Activated T-helper 17 cell treated with anti-CD3 and anti-CD28 coated beads, Interleukin-2, amount 50 U/mL, for 72 hours (primary cell): ENCODE data around the gene KBTBD8. TPM values are rescaled to one million over a fixed set of nuclear protein-coding genes. Genes with fewer than 3 reads are reported as not detected.

Experiments used
- ATAC-seq: fragments of 150-1000 bp; cut with Tn5 transposase; replicated peaks from 2 replicates; pipeline ENCODE4 v1.10.0; 2021; ENCODE audit warnings: mild to moderate bottlenecking, moderate library complexity
- H3K27ac Mint-ChIP-seq: one replicate; pipeline ENCODE4 v1.8.0; 2022; ENCODE audit warnings: mixed read lengths
- H3K27me3 Mint-ChIP-seq: one replicate; pipeline ENCODE4 v1.8.0; 2022; ENCODE audit warnings: mixed read lengths
- H3K36me3 Mint-ChIP-seq: one replicate; pipeline ENCODE4 v1.8.0; 2022; ENCODE audit warnings: low read depth, mild to moderate bottlenecking, mixed read lengths
- H3K4me1 Mint-ChIP-seq: one replicate; pipeline ENCODE4 v1.8.0; 2022; ENCODE audit warnings: mixed read lengths
- H3K4me3 Mint-ChIP-seq: one replicate; pipeline ENCODE4 v1.8.0; 2022; ENCODE audit warnings: mild to moderate bottlenecking, mixed read lengths
- H3K9me3 Mint-ChIP-seq: one replicate; pipeline ENCODE4 v1.8.0; 2022; ENCODE audit warnings: mixed read lengths
- total RNA-seq, 2 donors: library from RNA; stranded (reverse); gene quantifications; one replicate each; pipeline ENCODE4 v1.2.3, GENCODE V29; 2022

Gene KBTBD8
- total RNA-seq, 2 donors from 2014 or later: 9.8 to 13.1 TPM

DNA sequence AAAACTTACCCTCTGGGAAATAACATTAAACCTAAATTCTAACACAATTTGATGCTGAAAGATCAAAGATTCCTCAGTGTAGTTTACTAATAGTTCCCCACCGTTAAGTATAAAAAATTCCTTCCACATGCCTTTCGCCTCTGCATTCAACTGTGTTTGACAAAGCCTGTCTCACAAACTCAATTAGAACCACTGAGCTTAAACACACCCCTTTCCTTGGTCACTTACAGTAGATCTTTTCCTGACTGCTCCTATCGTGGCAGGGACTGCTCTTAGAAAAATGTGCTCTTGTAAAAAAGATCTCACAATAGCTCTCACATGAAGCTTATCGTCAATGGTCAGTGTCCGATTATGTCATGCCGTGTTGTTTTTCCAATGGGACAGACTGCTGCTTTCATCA, 8.9 kb upstream of the KBTBD8 start:
- ATAC-seq: no peak
- peaks cover 11% of the 10 kb centered on the region for H3K27me3 Mint-ChIP-seq
- H3K4me1 Mint-ChIP-seq: peaks cover 4% of the 10 kb centered on the region
- no peak overlapping the region for H3K4me3 Mint-ChIP-seq
- H3K27ac Mint-ChIP-seq: no peak overlapping the region
- H3K36me3 Mint-ChIP-seq: no peaks in the 10 kb centered on the region
- no peaks in the 10 kb centered on the region for H3K9me3 Mint-ChIP-seq

DNA sequence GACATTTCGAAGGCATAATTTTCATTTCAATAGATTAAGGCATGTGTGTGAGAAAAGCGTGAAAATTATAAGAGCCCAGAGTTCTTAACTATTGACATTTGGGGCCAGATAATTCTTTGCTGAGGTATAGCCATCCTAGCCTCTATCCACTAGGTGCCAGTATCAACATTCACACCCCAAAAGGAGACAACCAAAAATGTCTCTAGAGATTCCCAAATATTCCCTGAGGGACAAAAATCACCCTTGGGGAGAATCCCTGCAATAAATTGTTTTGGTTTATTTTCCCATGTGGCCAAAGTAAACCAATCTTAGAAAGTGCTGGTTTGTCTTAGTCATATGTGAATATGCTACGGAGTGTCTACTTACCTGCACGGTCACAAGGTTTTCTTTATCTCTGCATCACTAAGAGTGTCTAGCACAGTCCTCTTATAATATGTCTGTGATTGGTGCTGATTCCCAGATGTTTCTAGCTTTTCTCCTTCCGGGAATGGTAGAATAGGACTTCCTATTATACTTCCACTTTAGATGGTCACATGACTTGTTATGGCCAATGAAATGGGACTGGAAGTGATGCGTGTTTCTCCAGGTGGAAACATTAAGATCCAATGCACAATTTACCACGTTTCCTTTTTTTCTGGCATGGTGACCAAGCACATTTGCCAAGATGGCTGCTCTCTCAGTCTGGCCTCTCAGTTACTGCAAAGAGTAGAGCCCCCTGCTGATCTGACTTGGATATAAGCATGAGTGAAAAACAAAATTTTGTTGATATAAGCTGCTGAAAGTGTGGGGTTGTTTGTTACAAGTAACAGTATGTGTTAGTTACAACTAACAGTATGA, 8.0 kb upstream of the KBTBD8 start:
- Mint-ChIP-seq H3K4me3 (peak overlapping the region; percentile 39), H3K27ac (no peak overlapping the region), H3K9me3 (no peaks in the 10 kb centered on the region), H3K4me1 (peaks cover 4% of the 10 kb centered on the region), H3K27me3 (peaks cover 13% of the 10 kb centered on the region), H3K36me3 (no peaks in the 10 kb centered on the region)
- peak; percentile 32 for ATAC-seq

DNA sequence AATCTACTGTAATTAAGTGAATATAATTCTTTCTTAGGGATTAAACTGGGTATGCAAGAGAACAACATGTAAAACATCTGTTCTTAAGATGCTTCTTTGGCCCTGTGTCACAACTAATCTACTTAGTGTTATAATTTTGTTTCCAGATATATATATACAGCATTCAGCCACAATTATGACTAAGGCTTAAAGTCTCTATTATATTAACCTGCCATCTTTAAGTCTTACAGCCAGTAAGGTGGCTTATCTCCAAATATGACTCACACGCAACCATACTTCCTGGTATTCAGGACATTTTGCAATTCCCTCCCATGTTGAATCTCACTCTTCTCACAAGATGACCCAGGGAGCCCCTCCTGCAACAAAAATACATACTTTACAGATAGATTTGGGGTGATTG, 6.6 kb upstream of the KBTBD8 start:
- ATAC-seq: no peak
- Mint-ChIP-seq H3K36me3 (no peaks in the 10 kb centered on the region), H3K27me3 (peaks cover 16% of the 10 kb centered on the region), H3K4me1 (peaks cover 4% of the 10 kb centered on the region), H3K27ac (no peak overlapping the region), H3K9me3 (no peaks in the 10 kb centered on the region), H3K4me3 (no peak overlapping the region)

DNA sequence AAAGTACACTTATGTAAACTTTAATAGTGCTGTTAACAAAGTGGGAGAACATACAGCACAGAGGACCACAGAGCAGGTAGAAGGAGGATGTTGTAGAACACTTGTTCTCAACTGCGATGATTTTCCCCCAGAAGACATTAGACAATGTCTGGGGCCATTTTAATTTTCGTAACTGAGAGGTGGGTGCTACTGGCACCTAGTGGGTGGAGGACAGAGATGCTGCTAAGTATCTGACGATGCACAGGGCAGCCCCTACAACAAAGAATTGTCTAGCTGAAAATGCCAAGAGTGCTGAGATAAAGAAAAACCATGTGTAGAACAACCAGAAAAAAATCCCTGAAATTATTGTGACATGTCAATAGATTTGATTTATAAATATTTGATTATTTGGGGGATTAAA, 5.0 kb upstream of the KBTBD8 start:
- Mint-ChIP-seq H3K27ac (no peak overlapping the region), H3K36me3 (no peaks in the 10 kb centered on the region), H3K4me3 (no peak overlapping the region), H3K9me3 (no peaks in the 10 kb centered on the region), H3K27me3 (peaks cover 16% of the 10 kb centered on the region), H3K4me1 (peaks cover 4% of the 10 kb centered on the region)
- no peak for ATAC-seq

DNA sequence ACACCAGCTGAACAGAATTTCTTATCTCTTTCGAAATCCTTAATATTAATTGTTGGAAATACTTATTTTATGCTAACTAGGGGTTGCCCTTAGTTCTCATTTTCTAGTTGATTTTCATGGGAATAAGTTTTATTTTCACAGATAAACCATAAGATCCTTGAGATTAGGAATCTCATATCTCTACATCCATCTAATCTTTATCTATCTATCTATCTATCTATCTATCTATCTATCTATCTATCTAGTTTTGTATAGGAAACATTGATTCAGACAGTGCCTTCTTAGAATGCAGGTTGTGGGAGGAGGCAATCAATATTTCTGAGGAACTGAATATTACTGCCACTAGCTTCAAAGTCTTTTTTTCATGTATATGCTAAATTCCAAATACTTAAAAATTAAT, 3.5 kb upstream of the KBTBD8 start:
- peaks cover 5% of the 10 kb centered on the region for H3K36me3 Mint-ChIP-seq
- H3K4me1 Mint-ChIP-seq: peaks cover 9% of the 10 kb centered on the region
- H3K9me3 Mint-ChIP-seq: no peaks in the 10 kb centered on the region
- H3K27ac Mint-ChIP-seq: no peak overlapping the region
- peaks cover 16% of the 10 kb centered on the region for H3K27me3 Mint-ChIP-seq
- no peak overlapping the region for H3K4me3 Mint-ChIP-seq
- no peak for ATAC-seq

DNA sequence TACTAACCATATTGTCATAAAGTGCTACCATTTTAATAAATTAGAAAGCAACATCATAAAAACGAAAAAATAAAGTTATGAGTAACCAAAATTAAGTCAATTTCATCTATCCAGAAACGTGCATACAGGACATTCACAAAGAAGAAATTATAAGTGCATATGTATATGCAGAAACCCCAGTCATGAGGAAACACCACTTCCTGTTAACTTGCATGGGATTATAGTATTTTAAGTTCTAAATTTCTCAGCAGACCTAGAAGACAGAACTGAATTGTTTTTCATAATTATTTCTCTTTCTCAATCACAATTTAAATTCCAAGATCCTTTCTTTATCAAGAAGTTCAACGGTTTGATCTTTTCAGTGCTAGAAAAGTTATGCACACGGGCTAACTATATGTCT, 1.4 kb upstream of the KBTBD8 start:
- Mint-ChIP-seq H3K4me1 (peaks cover 12% of the 10 kb centered on the region), H3K27ac (no peak overlapping the region), H3K4me3 (peak overlapping the region; percentile 95), H3K36me3 (peaks cover 12% of the 10 kb centered on the region), H3K27me3 (peaks cover 16% of the 10 kb centered on the region), H3K9me3 (no peaks in the 10 kb centered on the region)
- no peak for ATAC-seq

DNA sequence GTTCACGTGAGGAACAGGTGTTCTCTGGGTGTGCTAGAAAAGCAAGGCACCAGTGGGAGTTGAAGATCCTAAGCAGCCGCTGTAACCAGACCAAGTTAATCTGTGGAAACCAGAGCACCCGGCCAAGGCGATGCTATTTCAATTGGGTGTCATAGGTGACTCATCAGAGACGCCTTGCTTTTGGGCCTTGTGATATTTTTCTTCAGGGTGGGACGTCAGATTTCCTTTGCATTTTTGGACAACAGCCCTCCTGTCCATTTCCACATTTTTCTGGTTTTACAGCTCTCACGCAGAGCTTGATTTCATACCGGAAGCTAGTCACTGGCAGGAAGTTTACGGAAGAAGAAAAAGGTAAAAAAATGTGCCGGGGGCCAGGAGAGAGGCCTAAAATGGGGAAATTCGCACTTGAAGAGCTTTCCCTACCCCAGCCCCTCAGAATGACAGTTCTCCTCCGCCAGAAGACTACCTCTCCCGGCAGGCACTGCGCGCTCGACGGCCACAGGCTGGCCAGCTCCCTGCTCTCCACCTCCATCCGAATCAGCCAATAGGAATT, 471 bp upstream of the KBTBD8 start:
- Mint-ChIP-seq H3K9me3 (no peaks in the 10 kb centered on the region), H3K36me3 (peaks cover 22% of the 10 kb centered on the region), H3K4me1 (peaks cover 14% of the 10 kb centered on the region), H3K27me3 (peaks cover 12% of the 10 kb centered on the region), H3K27ac (peak overlapping the region; percentile 90), H3K4me3 (peak overlapping the region; percentile 95)
- no peak for ATAC-seq

DNA sequence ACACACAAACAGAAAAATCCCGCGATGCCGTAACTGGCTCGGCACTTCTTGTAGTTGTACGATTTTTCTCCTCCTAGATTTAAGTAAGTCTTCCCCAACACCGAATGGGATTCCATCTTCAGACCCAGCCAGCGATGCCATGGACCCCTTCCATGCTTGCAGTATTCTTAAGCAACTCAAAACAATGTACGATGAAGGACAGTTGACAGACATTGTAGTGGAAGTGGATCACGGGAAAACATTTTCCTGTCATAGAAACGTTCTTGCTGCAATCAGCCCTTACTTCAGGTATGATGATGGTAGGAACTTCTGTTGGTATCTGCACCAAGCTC, 763 bp downstream of the KBTBD8 start:
- H3K27me3 Mint-ChIP-seq: peaks cover 6% of the 10 kb centered on the region
- no peaks in the 10 kb centered on the region for H3K9me3 Mint-ChIP-seq
- peaks cover 20% of the 10 kb centered on the region for H3K4me1 Mint-ChIP-seq
- peaks cover 34% of the 10 kb centered on the region for H3K36me3 Mint-ChIP-seq
- H3K4me3 Mint-ChIP-seq: peak overlapping the region; percentile 95
- no peak for ATAC-seq
- peak overlapping the region; percentile 90 for H3K27ac Mint-ChIP-seq

DNA sequence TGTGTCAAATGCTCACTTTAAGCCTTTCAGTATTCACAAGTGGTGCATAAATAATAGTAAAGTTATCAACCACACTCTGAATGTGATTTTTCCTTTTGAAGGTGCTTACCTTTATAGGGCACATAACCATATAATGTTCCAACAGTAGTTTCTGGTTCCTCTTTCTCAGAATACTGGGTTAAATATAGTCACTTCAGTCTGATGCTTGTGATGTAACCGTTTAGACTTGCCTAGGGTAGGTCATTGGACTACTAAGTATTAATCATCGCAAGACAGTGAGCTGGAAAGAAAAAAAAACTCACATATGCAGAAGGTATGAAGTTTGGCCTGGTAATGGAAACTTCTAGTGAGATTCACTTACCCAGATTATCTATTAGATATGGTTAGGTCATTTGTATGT, 1.9 kb downstream of the KBTBD8 start:
- ATAC-seq: peak; percentile 49

DNA sequence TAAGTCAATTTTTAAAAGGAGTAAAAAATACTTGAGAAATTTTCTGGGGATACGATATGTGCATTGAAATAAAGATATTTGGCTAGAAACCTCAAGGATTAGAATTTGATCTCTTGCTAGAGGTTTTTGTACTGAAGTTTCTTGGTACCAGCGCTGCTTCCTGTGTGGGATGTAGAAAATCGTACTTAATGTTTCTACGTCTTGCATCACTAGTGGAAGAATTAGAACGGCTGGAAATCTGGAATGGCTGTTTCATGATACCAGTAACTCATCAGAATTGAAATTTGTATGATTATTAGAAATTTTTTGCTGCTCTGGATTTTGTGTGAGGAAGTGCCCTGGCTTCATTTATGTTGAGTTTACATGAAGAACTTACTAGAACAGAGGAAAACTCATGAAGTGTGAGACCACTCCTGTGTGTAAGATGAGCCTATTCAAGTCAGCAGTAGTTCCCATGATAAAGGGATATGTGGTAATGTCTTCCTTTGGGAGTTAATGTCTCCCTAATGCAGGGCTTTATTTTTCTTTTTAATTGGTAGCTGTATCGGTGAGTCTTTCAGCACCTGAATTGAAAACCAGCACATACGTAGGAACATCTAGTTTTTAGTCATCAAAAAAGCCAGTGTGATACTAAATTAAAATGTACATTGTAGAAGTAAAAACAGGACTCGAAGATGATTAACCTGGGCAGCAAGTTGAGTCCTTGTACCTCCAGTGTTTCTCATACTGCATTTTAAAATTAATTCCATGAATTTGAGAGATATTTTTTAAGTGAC, 3.2 kb downstream of the KBTBD8 start:
- peaks cover 38% of the 10 kb centered on the region for H3K4me1 Mint-ChIP-seq
- peaks cover 58% of the 10 kb centered on the region for H3K36me3 Mint-ChIP-seq
- peak overlapping the region; percentile 97 for H3K27ac Mint-ChIP-seq

More for the DNA sequence above, 1.9 kb downstream of the KBTBD8 start:
- H3K27ac Mint-ChIP-seq: peak overlapping the region; percentile 58
- peaks cover 46% of the 10 kb centered on the region for H3K36me3 Mint-ChIP-seq
- H3K4me3 Mint-ChIP-seq: peak overlapping the region; percentile 95
- H3K4me1 Mint-ChIP-seq: peaks cover 27% of the 10 kb centered on the region
- H3K9me3 Mint-ChIP-seq: no peaks in the 10 kb centered on the region
- peaks cover 3% of the 10 kb centered on the region for H3K27me3 Mint-ChIP-seq

DNA sequence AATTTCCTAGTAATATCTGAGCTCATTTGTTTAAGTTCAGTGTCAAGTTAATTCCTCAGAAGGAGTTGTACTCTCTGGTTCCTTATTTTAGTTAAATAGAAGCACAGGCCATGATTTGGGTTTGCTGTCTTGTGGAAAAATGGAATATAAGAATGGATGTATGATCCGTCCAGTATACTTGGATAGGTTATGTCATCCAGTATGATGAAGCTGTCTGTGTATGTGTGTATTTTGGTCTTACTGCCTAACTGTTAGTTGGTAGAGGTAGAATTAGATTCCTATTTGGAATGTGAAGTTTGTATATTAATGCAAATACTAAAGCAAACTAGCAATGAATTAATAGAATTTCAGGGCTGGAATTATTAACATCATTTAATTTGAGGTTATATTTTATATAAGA, 7.9 kb downstream of the KBTBD8 start:
- peaks cover 100% of the 10 kb centered on the region for H3K36me3 Mint-ChIP-seq
- no peak for ATAC-seq
- no peak overlapping the region for H3K27ac Mint-ChIP-seq
- H3K27me3 Mint-ChIP-seq: no peaks in the 10 kb centered on the region
- H3K9me3 Mint-ChIP-seq: no peaks in the 10 kb centered on the region
- peak overlapping the region; percentile 34 for H3K4me3 Mint-ChIP-seq
- peaks cover 37% of the 10 kb centered on the region for H3K4me1 Mint-ChIP-seq

More for the DNA sequence above, 3.2 kb downstream of the KBTBD8 start:
- Mint-ChIP-seq H3K27me3 (no peaks in the 10 kb centered on the region), H3K4me3 (peak overlapping the region; percentile 90), H3K9me3 (no peaks in the 10 kb centered on the region)
- peak; percentile 9 for ATAC-seq

DNA sequence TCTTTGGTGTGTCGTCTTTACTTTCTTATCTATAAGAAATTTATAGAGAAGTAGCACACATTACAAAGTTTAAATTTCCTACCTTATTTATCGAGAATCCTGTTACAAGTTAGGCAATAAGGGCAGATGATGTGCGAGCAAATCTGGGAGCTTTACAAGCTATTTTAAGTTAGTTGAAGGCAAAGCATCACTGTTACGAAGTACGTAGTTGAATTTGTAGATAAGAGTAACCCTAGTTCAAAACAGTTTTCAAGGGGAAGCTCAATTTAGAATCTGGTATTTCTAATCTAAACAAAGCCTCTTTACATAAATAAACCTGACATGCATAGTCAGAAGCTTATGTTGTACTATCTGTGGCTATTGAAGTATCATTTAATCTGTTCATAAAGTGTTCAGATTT, 8.4 kb downstream of the KBTBD8 start:
- no peak overlapping the region for H3K27ac Mint-ChIP-seq
- H3K27me3 Mint-ChIP-seq: no peaks in the 10 kb centered on the region
- ATAC-seq: no peak
- H3K4me3 Mint-ChIP-seq: no peak overlapping the region
- H3K9me3 Mint-ChIP-seq: no peaks in the 10 kb centered on the region
- peaks cover 33% of the 10 kb centered on the region for H3K4me1 Mint-ChIP-seq
- H3K36me3 Mint-ChIP-seq: peaks cover 100% of the 10 kb centered on the region

DNA sequence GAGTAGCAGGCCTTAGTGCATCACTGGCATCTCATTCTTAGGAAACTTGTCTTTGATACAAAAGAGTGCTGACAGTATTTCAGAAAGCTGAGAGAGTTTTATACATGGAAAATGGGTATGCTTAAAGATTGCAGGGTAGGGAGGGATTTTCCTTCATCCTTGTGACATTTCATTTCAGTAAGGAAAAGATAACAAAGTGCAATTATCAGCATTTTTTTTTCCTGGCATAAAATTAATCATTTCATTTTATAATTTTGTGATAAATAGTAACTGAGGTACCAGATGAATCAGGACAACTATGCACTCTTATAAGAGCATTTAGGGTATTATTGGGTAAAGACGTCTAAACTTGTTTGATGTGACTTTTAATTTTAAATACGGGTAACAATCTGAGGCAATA, 10.3 kb downstream of the KBTBD8 start:
- H3K27me3 Mint-ChIP-seq: no peaks in the 10 kb centered on the region
- H3K4me3 Mint-ChIP-seq: no peak overlapping the region
- H3K36me3 Mint-ChIP-seq: peaks cover 99% of the 10 kb centered on the region

DNA sequence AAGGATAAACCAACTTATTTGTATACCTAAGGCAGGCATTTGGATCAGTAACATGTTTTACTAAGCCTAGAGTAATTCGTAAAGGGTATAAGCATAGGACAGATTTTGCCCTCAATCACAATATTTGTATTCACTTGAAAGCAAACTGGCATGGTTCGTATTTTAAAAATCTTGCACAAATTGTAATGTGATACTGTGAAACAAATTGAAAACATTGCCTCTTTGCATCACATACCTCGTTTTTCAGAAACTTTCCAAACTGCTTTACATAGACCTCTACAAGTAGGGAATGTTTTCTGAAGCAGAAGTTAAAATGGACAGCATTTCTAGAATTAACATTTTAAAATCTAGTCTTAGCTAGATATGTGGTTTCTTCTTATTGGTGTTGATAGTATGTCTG, 11.6 kb downstream of the KBTBD8 start:
- H3K4me1 Mint-ChIP-seq: peaks cover 24% of the 10 kb centered on the region
- no peak overlapping the region for H3K4me3 Mint-ChIP-seq
- H3K27me3 Mint-ChIP-seq: no peaks in the 10 kb centered on the region
- no peak overlapping the region for H3K27ac Mint-ChIP-seq
- ATAC-seq: no peak
- peaks cover 89% of the 10 kb centered on the region for H3K36me3 Mint-ChIP-seq
- no peaks in the 10 kb centered on the region for H3K9me3 Mint-ChIP-seq

More for the DNA sequence above, 10.3 kb downstream of the KBTBD8 start:
- peaks cover 31% of the 10 kb centered on the region for H3K4me1 Mint-ChIP-seq
- ATAC-seq: no peak
- no peaks in the 10 kb centered on the region for H3K9me3 Mint-ChIP-seq
- H3K27ac Mint-ChIP-seq: no peak overlapping the region
